B cell (primary cell): ENCODE measurements around the gene PTPRC. TPM values are rescaled to one million over a fixed set of nuclear protein-coding genes. Genes with fewer than 3 reads are reported as not detected.

Experiments
- ATAC-seq: fragments of 200-7000 bp; cut with Tn5 transposase; one replicate; pipeline ENCODE4 v1.10.0; 2021; ENCODE audit warnings: low read depth, mild to moderate bottlenecking, moderate number of reproducible peaks, moderate library complexity
- CTCF ChIA-PET: fragments of 350-600 bp; sonication (Branson Sonifier 250); formaldehyde crosslinking; loops from one replicate; lab custom pipeline; 2021; ENCODE audit warnings: antibody characterized with exemption, inconsistent platforms; lab: Charles Lee
- POLR2A ChIA-PET: fragments of 350-600 bp; sonication (Branson Sonifier 250); formaldehyde crosslinking; loops from one replicate; lab custom pipeline; 2021; ENCODE audit warnings: antibody characterized with exemption; lab: Charles Lee
- DNase-seq: peaks from one replicate; pipeline ENCODE4 v3.0.0; 2013
- H2AFZ ChIP-seq: 2 replicates; pipeline ENCODE4 v1.6.1; 2012; ENCODE audit warnings: mild to moderate bottlenecking, low read depth, low read length; ENCODE audit not compliant: insufficient read depth, poor library complexity, severe bottlenecking
- H3K27ac ChIP-seq, 2 donors: 1 replicate in 1 of 2; 2 replicates in 1 of 2; pipeline ENCODE4 v1.5.1; 2012 to 2013; ENCODE audit warnings: low read length in 2 of 2, mild to moderate bottlenecking in 2 of 2, moderate library complexity in 1 of 2
- H3K27me3 ChIP-seq, 4 experiments: fragments of 200-600 bp in 1 of 4; sonication (generic) in 1 of 4; replicated peaks in 1 of 4; 1 replicate in 2 of 4; 2 replicates in 2 of 4; pipeline versions ENCODE4 v1.6.1 to v1.7.0; 2013 to 2016; ENCODE audit warnings: low read length in 3 of 4, mild to moderate bottlenecking in 2 of 4, mixed read lengths in 1 of 4, moderate library complexity in 1 of 4; ENCODE audit not compliant: insufficient read depth in 4 of 4, control insufficient read depth in 3 of 4; ENCODE audit errors: control extremely low read depth in 1 of 4
- H3K36me3 ChIP-seq, 2 experiments: replicated peaks in 1 of 2; 1 replicate in 1 of 2; 2 replicates in 1 of 2; pipeline versions ENCODE4 v1.6.1 to v1.7.1; 2013; ENCODE audit warnings: low read length in 1 of 2; ENCODE audit not compliant: insufficient read depth in 2 of 2, control insufficient read depth in 1 of 2; ENCODE audit errors: control extremely low read depth in 1 of 2, extremely low read depth in 1 of 2
- H3K4me1 ChIP-seq, 2 donors: fragments of 200-600 bp in 1 of 2; sonication (generic) in 1 of 2; 1 replicate in 1 of 2; 2 replicates in 1 of 2; pipeline versions ENCODE4 v1.5.1 to v1.6.1; 2013 to 2017; ENCODE audit warnings: low read length in 2 of 2; ENCODE audit not compliant: control insufficient read depth in 2 of 2, insufficient read depth in 2 of 2
- H3K4me2 ChIP-seq: replicated peaks from 2 replicates; pipeline ENCODE3; 2012; ENCODE audit warnings: mild to moderate bottlenecking, low read depth, low read length; ENCODE audit not compliant: poor library complexity, severe bottlenecking
- H3K4me3 ChIP-seq, 5 experiments: fragments of 200-600 bp in 1 of 5; sonication (generic) in 1 of 5; 1 replicate in 3 of 5; 2 replicates in 2 of 5; pipeline versions ENCODE4 v1.5.1 to v1.7.0; 2011 to 2016; ENCODE audit warnings: low read length in 4 of 5, mild to moderate bottlenecking in 4 of 5, low read depth in 2 of 5, control low read depth in 1 of 5, moderate library complexity in 1 of 5; ENCODE audit not compliant: insufficient read depth in 1 of 5; ENCODE audit errors: control extremely low read depth in 1 of 5, extremely low read depth in 1 of 5
- H3K79me2 ChIP-seq: fragments of 200-600 bp; sonication (generic); one replicate; pipeline ENCODE4 v1.6.0; 2016; ENCODE audit warnings: low read length; ENCODE audit not compliant: control insufficient read depth, insufficient read depth
- H3K9ac ChIP-seq: fragments of 200-600 bp; sonication (generic); 2 replicates; pipeline ENCODE4 v1.6.1; 2017; ENCODE audit warnings: mild to moderate bottlenecking, low read length, moderate library complexity
- H3K9me3 ChIP-seq, 3 donors: one replicate each; pipeline versions ENCODE4 v1.6.1 to v1.7.1; 2013; ENCODE audit warnings: low read length in 2 of 3; ENCODE audit not compliant: control insufficient read depth in 2 of 3, insufficient read depth in 1 of 3; ENCODE audit errors: control extremely low read depth in 1 of 3
- H4K20me1 ChIP-seq: 2 replicates; pipeline ENCODE4 v1.6.0; 2012; ENCODE audit warnings: mild to moderate bottlenecking, low read length; ENCODE audit not compliant: insufficient read depth, control insufficient read depth, poor library complexity, severe bottlenecking
- H3K27ac Mint-ChIP-seq: one replicate; pipeline ENCODE4 v1.8.0; 2021; ENCODE audit warnings: mixed read lengths
- H3K27me3 Mint-ChIP-seq: one replicate; pipeline ENCODE4 v1.8.0; 2021; ENCODE audit warnings: mixed read lengths
- H3K4me1 Mint-ChIP-seq: one replicate; pipeline ENCODE4 v1.8.0; 2021; ENCODE audit warnings: mixed read lengths
- H3K4me3 Mint-ChIP-seq: one replicate; pipeline ENCODE4 v1.8.0; 2021; ENCODE audit warnings: mixed read lengths
- H3K9me3 Mint-ChIP-seq: one replicate; pipeline ENCODE4 v1.8.0; 2022; ENCODE audit warnings: mixed read lengths; ENCODE audit not compliant: insufficient read depth
- EZH2 ChIP-seq: IDR thresholded peaks from 2 replicates; pipeline ENCODE4 v1.6.1; 2012; ENCODE audit warnings: borderline replicate concordance, low read depth, mild to moderate bottlenecking, moderate library complexity, low read length; ENCODE audit not compliant: insufficient read depth, poor library complexity, severe bottlenecking
- WGBS: methylation state at CpG from one replicate; pipeline ENCODE4 v1.1.5; 2013; ENCODE audit warnings: missing lambda C conversion rate; ENCODE audit not compliant: insufficient coverage; 5-methylcytosine and 5-hydroxymethylcytosine counted together
- intact Hi-C: fragments of 100-400 bp; cut with micrococcal nuclease; formaldehyde crosslinking; loops from one replicate; pipeline ENCODE4 v1.10.0; 2022
- polyA plus RNA-seq: library from polyadenylated mRNA; depleted of rRNA; stranded (reverse); fragments of >200 nt; gene quantifications from 2 replicates; pipeline ENCODE4 v1.2.3, GENCODE V29; 2012
- total RNA-seq, 2 donors: library from RNA; stranded (reverse); fragments of 120-200 nt in 1 of 2; gene quantifications; 1 replicate in 1 of 2; 2 replicates in 1 of 2; pipeline versions ENCODE4 v1.2.3 to v1.2.4, GENCODE V29; 2013 to 2022
- TF ChIP-seq, protein P1 (sequence below): fragments of 200-600 bp; IDR thresholded peaks from one replicate; pipeline ENCODE4 v1.8.0; 2022; ENCODE audit warnings: antibody characterized with exemption, mild to moderate bottlenecking

The PTPRC gene
- total and polyA plus RNA-seq, 2 donors (not counting 1 experiment from before 2014, with no cell fraction given) = 151 to 543 TPM

DNA sequence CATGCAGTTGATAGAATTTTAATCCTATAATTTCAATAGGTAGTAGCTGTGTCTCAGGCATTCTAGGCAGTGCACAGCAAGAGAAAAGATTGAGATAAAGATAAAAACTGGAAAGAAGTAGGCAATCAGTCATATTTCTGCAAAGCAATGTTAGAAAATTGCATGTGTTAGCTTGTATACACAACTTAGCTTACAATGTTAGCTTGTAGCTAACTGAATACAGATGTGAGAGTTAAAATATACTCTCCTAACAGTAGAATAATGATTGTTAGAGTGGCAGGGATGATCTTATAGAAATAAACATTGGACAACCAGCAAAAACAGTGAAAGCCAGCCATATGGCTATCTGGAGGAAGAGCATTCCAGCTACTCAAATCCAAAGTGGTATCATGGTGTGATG, 29.0 kb downstream of the PTPRC start:
- Histone ChIP-seq H2AFZ (no peak overlapping the region), H3K36me3 (peaks cover 23 to 52% of the 10 kb centered on the region in 2 experiments), H3K9ac (no peak overlapping the region), H3K27ac (peak overlapping the region in 1 of 2 donors; percentile 72), H3K79me2 (peaks cover 94% of the 10 kb centered on the region), H3K4me2 (peak overlapping the region; percentile 10), H3K9me3 (peaks cover 0 to 3% (median 0%) of the 10 kb centered on the region in 3 donors), H3K4me3 (no peak overlapping the region), H3K4me1 (peaks cover 76 to 84% of the 10 kb centered on the region in 2 donors), H3K27me3 (no peaks in the 10 kb centered on the region), H4K20me1 (peaks cover 14% of the 10 kb centered on the region)
- Mint-ChIP-seq H3K4me3 (peak overlapping the region; percentile 64), H3K27me3 (no peaks in the 10 kb centered on the region), H3K4me1 (peaks cover 82% of the 10 kb centered on the region), H3K9me3 (no peaks in the 10 kb centered on the region), H3K27ac (peak overlapping the region; percentile 94)
- intact Hi-C loops = no loop called here
- POLR2A ChIA-PET = interaction anchor here (0.9 to 1.0 kb wide), 2 partner anchors 11 kb away, joined by 3 read pairs; no protein-coding TSS in a partner anchor
- DNase-seq = no peak
- CTCF ChIA-PET = interaction anchor here (0.5 to 3.8 kb wide), 11 partner anchors 8 to 144 kb away, joined by 3 to 11 read pairs (median 4); no protein-coding TSS in a partner anchor
- TF ChIP-seq, protein P1, sequence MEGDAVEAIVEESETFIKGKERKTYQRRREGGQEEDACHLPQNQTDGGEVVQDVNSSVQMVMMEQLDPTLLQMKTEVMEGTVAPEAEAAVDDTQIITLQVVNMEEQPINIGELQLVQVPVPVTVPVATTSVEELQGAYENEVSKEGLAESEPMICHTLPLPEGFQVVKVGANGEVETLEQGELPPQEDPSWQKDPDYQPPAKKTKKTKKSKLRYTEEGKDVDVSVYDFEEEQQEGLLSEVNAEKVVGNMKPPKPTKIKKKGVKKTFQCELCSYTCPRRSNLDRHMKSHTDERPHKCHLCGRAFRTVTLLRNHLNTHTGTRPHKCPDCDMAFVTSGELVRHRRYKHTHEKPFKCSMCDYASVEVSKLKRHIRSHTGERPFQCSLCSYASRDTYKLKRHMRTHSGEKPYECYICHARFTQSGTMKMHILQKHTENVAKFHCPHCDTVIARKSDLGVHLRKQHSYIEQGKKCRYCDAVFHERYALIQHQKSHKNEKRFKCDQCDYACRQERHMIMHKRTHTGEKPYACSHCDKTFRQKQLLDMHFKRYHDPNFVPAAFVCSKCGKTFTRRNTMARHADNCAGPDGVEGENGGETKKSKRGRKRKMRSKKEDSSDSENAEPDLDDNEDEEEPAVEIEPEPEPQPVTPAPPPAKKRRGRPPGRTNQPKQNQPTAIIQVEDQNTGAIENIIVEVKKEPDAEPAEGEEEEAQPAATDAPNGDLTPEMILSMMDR = no peak
- TF ChIP-seq EZH2 = no peak
- no peak for ATAC-seq

DNA sequence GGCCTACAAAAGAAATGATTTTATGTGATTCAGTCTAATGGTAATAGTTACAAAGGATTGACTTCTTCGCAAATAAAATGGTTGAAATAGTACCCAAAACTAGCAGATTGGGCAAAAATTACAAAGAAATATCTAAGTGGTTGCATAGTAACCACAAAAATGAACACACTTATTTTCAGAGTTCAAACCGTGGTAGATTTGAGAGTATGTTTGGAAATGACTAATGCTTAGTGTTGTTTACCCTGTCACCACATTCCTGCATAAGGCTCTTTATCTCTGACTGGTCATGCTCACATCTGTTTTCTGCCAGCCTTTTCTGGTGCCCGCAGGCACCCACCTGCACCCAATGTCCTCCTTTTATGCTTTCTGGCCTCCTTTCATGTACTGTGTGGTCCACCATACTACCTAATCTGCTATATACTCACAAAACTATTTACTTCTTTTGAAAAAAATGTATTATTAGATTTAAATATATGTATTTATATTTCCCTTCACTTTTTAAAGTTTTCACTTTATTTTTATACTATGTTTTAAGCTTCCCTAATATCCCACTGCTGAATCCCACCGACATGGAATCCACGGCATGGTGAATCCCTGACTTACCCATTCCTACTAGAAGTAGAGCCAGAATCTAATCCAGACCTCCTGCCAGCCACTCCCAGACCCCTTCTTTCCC, 30.3 kb downstream of the PTPRC start:
- Histone ChIP-seq H2AFZ (no peak overlapping the region), H3K4me2 (peak overlapping the region; percentile 27), H3K9me3 (peaks cover 0 to 3% (median 0%) of the 10 kb centered on the region in 3 donors), H3K9ac (no peak overlapping the region), H3K79me2 (peaks cover 96% of the 10 kb centered on the region), H4K20me1 (peaks cover 14% of the 10 kb centered on the region), H3K27me3 (no peaks in the 10 kb centered on the region), H3K27ac (peak overlapping the region; percentile 42 to 72), H3K4me1 (peaks cover 72 to 88% of the 10 kb centered on the region in 2 donors), H3K36me3 (peaks cover 21 to 53% of the 10 kb centered on the region in 2 experiments), H3K4me3 (no peak overlapping the region)
- Mint-ChIP-seq H3K4me1 (peaks cover 83% of the 10 kb centered on the region), H3K27me3 (no peaks in the 10 kb centered on the region), H3K4me3 (peak overlapping the region; percentile 64), H3K27ac (peak overlapping the region; percentile 94), H3K9me3 (no peaks in the 10 kb centered on the region)
- DNase-seq (no peak), ATAC-seq (peak; percentile 56)
- TF ChIP-seq, protein P1 = no peak
- no peak for TF ChIP-seq EZH2
- intact Hi-C loops = no loop called here
- 50% methylated on average over 2 of the region's 5 CpGs for WGBS
- ChIA-PET CTCF (interaction anchor here (1.0 to 5.3 kb wide), 7 partner anchors 10 to 133 kb away, joined by 3 to 30 read pairs (median 5); no protein-coding TSS in a partner anchor), POLR2A (interaction anchor here (1.3 to 1.7 kb wide), 2 partner anchors 10 to 71 kb away, joined by 3 to 7 read pairs; no protein-coding TSS in a partner anchor)
